Spinal cord (tissue), 10 donors: ENCODE data around the gene RNPS1. TPM values are rescaled to one million over a fixed set of nuclear protein-coding genes. Genes with fewer than 3 reads are reported as not detected.
"Not testable (repeated sequence)": the region's sequence is repeated elsewhere in the genome, so short reads cannot be mapped to it uniquely, and the experiment has no call there.

Experiments used
- DNase-seq, 6 donors: peaks; one replicate each; pipeline versions ENCODE4 v3.0.0 to v3.0.0-alpha.2; 2013 to 2015; ENCODE audit warnings: low spot score in 6 of 6, low read depth in 4 of 6
- H3K27ac ChIP-seq: one replicate; pipeline ENCODE4 v1.5.1; 2013; ENCODE audit warnings: low read depth, low read length, control low read depth
- H3K27me3 ChIP-seq: one replicate; pipeline ENCODE4 v1.6.1; 2013; ENCODE audit warnings: low read length; ENCODE audit not compliant: control insufficient read depth, insufficient read depth
- H3K36me3 ChIP-seq: one replicate; pipeline ENCODE4 v1.6.1; 2013; ENCODE audit warnings: low read length; ENCODE audit not compliant: control insufficient read depth, insufficient read depth
- H3K4me1 ChIP-seq: one replicate; pipeline ENCODE4 v1.6.1; 2013; ENCODE audit warnings: low read length; ENCODE audit not compliant: control insufficient read depth, insufficient read depth
- H3K4me3 ChIP-seq: one replicate; pipeline ENCODE4 v1.5.1; 2013; ENCODE audit warnings: low read depth, low read length, control low read depth
- H3K9me3 ChIP-seq: one replicate; pipeline ENCODE4 v1.6.1; 2013; ENCODE audit warnings: low read length; ENCODE audit not compliant: control insufficient read depth, insufficient read depth
- WGBS: methylation state at CpG from one replicate; pipeline ENCODE4 v1.1.5; 2013; ENCODE audit warnings: missing lambda C conversion rate; ENCODE audit not compliant: insufficient coverage; 5-methylcytosine and 5-hydroxymethylcytosine counted together
- polyA plus RNA-seq, 2 donors: library from polyadenylated mRNA; unstranded; fragments of 120-200 nt; gene quantifications; one replicate each; pipeline ENCODE4 v1.2.1, GENCODE V29; 2013; ENCODE audit not compliant: insufficient read length in 2 of 2
- total RNA-seq, 2 donors: library from RNA; depleted of rRNA in 1 of 2; stranded (reverse); fragments of 120-200 nt in 1 of 2; fragments of >200 nt in 1 of 2; gene quantifications; one replicate each; pipeline versions ENCODE4 v1.2.3 to v1.2.4, GENCODE V29; 2013 to 2014
- donor health status: healthy.

RNPS1 gene
- total and polyA plus RNA-seq, 4 donors = 72.7 to 285 (median 187) TPM

GRCh38 chr16:2246301-2246885, 21.5 kb downstream of the RNPS1 start:
- Histone ChIP-seq H3K4me1 (peaks cover 12% of the 10 kb centered on the region), H3K27me3 (no peaks in the 10 kb centered on the region), H3K27ac (no peak overlapping the region), H3K36me3 (peaks cover 70% of the 10 kb centered on the region), H3K4me3 (no peak overlapping the region), H3K9me3 (no peaks in the 10 kb centered on the region)
- 94% methylated on average over 17 of the region's 18 CpGs for WGBS
- DNase-seq = no peak

- Histone ChIP-seq H3K27me3 (no peaks in the 10 kb centered on the region), H3K4me1 (peaks cover 3% of the 10 kb centered on the region), H3K36me3 (peaks cover 77% of the 10 kb centered on the region), H3K27ac (no peak overlapping the region), H3K9me3 (no peaks in the 10 kb centered on the region), H3K4me3 (no peak overlapping the region)
- 92% methylated on average over 29 of the region's 30 CpGs for WGBS
- DNase-seq = no peak
Observed at GRCh38 chr16:2244926-2245795, 22.8 kb downstream of the RNPS1 start.

DNA sequence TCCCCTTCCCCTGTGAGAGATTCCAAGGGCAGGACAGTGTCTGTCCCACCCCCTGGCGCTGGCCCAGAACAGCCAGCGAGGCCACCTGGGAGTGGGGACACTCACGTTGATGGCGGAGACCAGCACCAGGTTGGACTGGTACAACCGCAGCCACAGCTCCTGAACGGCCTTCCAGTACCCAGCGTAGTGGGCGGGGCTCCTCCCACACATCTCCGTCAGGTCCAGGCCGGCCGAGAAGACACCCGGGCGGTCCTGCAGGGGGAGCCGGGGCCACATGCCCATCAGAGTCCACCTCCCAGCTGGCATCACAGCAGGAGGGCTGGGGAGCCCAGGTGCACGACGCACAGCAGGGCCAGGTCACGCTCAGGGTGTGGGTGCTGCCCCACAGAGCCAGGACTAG, 23.6 kb downstream of the RNPS1 start:
- H3K4me3 ChIP-seq = no peak overlapping the region
- no peaks in the 10 kb centered on the region for H3K9me3 ChIP-seq
- no peak for DNase-seq
- peaks cover 84% of the 10 kb centered on the region for H3K36me3 ChIP-seq
- H3K27me3 ChIP-seq = no peaks in the 10 kb centered on the region
- no peaks in the 10 kb centered on the region for H3K4me1 ChIP-seq
- WGBS = 76% methylated on average over 16 of the region's 17 CpGs
- no peak overlapping the region for H3K27ac ChIP-seq

DNA sequence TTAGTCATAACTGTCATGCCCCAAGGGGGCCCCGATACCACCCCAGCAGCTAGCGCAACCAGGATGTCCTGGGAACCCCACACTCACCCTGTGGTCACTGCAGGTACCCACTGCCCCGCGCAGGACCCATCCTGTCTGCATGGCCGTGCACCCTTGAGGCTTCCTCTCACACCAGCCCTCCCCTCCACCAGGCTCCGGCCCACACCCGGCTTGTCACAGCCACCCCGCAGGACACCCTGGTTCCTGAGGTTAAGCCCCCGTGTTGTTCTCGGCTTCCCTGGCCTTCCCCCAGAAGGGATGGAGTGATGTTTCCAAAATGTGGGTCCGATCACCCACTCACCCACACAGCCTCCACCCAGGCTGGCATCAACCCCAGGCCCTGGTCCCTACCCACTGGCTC, 24.1 kb downstream of the RNPS1 start:
- H3K27me3 ChIP-seq = no peaks in the 10 kb centered on the region
- H3K4me3 ChIP-seq = no peak overlapping the region
- no peak overlapping the region for H3K27ac ChIP-seq
- DNase-seq = no peak
- H3K36me3 ChIP-seq = peaks cover 88% of the 10 kb centered on the region
- 100% methylated on average over 9 of the region's 11 CpGs for WGBS
- H3K4me1 ChIP-seq = no peaks in the 10 kb centered on the region
- no peaks in the 10 kb centered on the region for H3K9me3 ChIP-seq

DNA sequence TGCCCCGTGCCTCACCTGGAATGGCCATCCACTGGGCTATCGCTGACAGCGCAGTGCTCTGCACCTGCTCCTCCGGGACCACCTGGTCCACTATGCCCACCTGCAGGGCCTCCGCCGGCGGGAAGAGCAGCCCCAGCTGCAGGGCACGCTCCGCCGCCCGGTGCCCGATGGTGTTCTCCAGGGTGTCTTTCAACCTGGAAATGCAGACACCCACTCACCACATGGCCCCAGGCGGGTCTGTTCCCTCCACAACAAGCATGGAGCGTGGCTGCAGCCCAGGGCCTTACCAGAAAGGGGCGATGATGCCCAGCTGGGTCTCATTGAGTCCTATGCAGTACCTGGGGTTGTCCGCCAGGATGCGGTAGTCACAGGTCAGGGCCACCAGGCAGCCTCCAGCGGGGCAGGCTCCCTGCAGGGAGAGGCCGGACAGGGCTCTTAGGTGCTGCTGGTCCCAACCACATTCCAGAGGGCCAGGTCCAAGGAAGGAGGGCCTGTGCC, 24.8 kb downstream of the RNPS1 start:
- H3K36me3 ChIP-seq = peaks cover 91% of the 10 kb centered on the region
- WGBS = 96% methylated on average over 19 of the region's 19 CpGs

GRCh38 chr16:2242598-2242997, 25.3 kb downstream of the RNPS1 start:
- Histone ChIP-seq H3K4me1 (peaks cover 3% of the 10 kb centered on the region), H3K36me3 (peaks cover 96% of the 10 kb centered on the region), H3K27ac (no peak overlapping the region), H3K9me3 (no peaks in the 10 kb centered on the region), H3K27me3 (no peaks in the 10 kb centered on the region), H3K4me3 (no peak overlapping the region)
- no peak for DNase-seq
- 87% methylated on average over 11 of the region's 11 CpGs for WGBS

More for the DNA sequence above, 24.8 kb downstream of the RNPS1 start:
- no peak overlapping the region for H3K27ac ChIP-seq
- H3K4me1 ChIP-seq = no peaks in the 10 kb centered on the region
- no peaks in the 10 kb centered on the region for H3K9me3 ChIP-seq
- no peak overlapping the region for H3K4me3 ChIP-seq
- H3K27me3 ChIP-seq = no peaks in the 10 kb centered on the region
- DNase-seq = no peak

GRCh38 chr16:2240331-2240730, 27.6 kb downstream of the RNPS1 start:
- WGBS = 83% methylated on average over 3 of the region's 9 CpGs
- peaks cover 15% of the 10 kb centered on the region for H3K27me3 ChIP-seq
- H3K36me3 ChIP-seq = peaks cover 96% of the 10 kb centered on the region
- peaks cover 21% of the 10 kb centered on the region for H3K4me1 ChIP-seq
- not testable (repeated sequence) for DNase-seq, H3K4me3 ChIP-seq, H3K9me3 ChIP-seq, H3K27ac ChIP-seq

GRCh38 chr16:2238838-2239675, 28.9 kb downstream of the RNPS1 start:
- H3K4me1 ChIP-seq = peaks cover 21% of the 10 kb centered on the region
- peaks cover 15% of the 10 kb centered on the region for H3K27me3 ChIP-seq
- H3K27ac ChIP-seq = no peak overlapping the region
- 67% methylated on average over 15 of the region's 15 CpGs for WGBS
- no peaks in the 10 kb centered on the region for H3K9me3 ChIP-seq
- DNase-seq = no peak
- H3K4me3 ChIP-seq = no peak overlapping the region
- H3K36me3 ChIP-seq = peaks cover 96% of the 10 kb centered on the region

DNA sequence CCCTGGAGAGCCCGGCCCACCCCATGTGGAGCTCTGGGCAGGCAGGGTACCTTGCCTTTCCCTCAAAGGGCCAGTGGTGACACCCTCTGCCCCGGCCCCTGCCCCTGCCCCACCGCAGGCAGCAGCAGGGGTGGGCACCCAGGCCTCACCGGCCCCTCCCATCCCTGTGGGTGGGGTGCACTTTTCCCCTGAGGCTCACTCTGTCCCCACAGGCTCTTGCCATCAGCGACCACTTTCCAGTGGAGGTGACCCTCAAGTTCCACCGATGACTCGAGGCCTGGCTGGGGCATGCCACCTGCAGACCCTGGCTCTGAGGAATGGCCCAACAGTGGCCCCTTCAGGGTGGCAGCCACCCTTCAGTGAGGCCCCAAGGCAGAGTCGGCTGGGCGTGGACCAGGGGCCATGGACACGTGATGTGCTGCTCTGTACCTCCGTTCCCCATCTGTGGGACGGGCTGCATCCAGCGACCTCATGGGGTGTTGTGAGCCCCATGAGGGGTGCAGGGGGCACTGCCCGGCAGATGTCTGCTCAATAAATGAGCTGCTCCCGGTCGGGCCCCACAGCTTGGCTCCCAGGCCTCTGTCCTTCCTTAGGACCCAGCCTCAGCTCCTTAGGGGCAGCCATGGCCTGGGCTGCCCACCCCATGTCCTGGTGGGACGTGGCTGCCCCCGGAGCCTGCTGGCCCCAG, 29.6 kb downstream of the RNPS1 start:
- Histone ChIP-seq H3K9me3 (no peaks in the 10 kb centered on the region), H3K4me3 (no peak overlapping the region), H3K27ac (no peak overlapping the region), H3K4me1 (peaks cover 21% of the 10 kb centered on the region), H3K27me3 (peaks cover 15% of the 10 kb centered on the region), H3K36me3 (peaks cover 96% of the 10 kb centered on the region)
- DNase-seq = no peak
- 57% methylated on average over 16 of the region's 18 CpGs for WGBS
